Esophagus muscularis mucosa (tissue), 3 donors: ENCODE data around the gene USP35.

ENCODE experiments used
- POLR2A ChIP-seq: fragments of 450-650 bp; IDR thresholded peaks from one replicate; pipeline ENCODE4 v1.6.1; 2017; ENCODE audit warnings: antibody characterized with exemption, moderate library complexity, mild to moderate bottlenecking, low read depth
- TF ChIP-seq, protein P1 (sequence below), 3 experiments: fragments of 200-600 bp in 2 of 3; fragments of 450-650 bp in 1 of 3; sonication (generic) in 2 of 3; IDR thresholded peaks; one replicate each; pipeline ENCODE4 v1.5.1; 2017 to 2019; ENCODE audit warnings: antibody characterized with exemption in 3 of 3, mild to moderate bottlenecking in 2 of 3, moderate library complexity in 1 of 3

DNA sequence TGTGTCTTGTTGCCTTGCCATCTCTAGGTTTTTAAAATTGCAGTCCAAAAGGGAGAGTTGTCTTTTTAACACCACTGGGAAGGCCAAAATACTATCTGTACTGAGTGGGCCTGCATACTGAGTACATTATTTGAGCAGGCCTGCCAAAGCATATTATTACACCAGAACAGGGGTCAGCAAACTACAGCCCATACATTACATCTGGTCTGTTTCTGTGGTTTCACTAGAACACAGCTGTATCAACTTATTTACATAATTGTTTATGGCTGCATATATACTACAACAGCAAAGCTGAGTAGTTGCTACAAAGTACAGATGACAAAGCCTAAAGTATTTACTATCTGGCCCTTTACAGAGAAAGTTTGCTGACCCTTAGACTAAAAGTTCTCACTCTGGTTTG, 74.0 kb downstream of the USP35 start:
- TF ChIP-seq, protein P1, sequence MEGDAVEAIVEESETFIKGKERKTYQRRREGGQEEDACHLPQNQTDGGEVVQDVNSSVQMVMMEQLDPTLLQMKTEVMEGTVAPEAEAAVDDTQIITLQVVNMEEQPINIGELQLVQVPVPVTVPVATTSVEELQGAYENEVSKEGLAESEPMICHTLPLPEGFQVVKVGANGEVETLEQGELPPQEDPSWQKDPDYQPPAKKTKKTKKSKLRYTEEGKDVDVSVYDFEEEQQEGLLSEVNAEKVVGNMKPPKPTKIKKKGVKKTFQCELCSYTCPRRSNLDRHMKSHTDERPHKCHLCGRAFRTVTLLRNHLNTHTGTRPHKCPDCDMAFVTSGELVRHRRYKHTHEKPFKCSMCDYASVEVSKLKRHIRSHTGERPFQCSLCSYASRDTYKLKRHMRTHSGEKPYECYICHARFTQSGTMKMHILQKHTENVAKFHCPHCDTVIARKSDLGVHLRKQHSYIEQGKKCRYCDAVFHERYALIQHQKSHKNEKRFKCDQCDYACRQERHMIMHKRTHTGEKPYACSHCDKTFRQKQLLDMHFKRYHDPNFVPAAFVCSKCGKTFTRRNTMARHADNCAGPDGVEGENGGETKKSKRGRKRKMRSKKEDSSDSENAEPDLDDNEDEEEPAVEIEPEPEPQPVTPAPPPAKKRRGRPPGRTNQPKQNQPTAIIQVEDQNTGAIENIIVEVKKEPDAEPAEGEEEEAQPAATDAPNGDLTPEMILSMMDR (IDR thresholded peaks at IDR 0.05), result no peak
- no peak for TF ChIP-seq POLR2A
